ENCODE data around the gene DDA1. TPM values are rescaled to one million over a fixed set of nuclear protein-coding genes. Genes with fewer than 3 reads are reported as not detected.
A peak's percentile ranks its signal among the peaks of the same experiment; 100 is the strongest.
"Not testable (repeated sequence)": the region's sequence is repeated elsewhere in the genome, so short reads cannot be mapped to it uniquely, and the experiment has no call there.

DDA1 gene
- total RNA-seq, 4 donors from 2014 or later = 13.2 to 58.5 (median 19.9) TPM

- H3K36me3 ChIP-seq = peaks cover 0 to 52% of the 10 kb centered on the region in 2 donors
- TF ChIP-seq POLR2A (IDR thresholded peaks at IDR 0.05) (no peak), POLR2AphosphoS5 (IDR thresholded peaks at IDR 0.05) (no peak), EP300 (IDR thresholded peaks at IDR 0.05) (no peak)
- 80 to 83% methylated on average over 1 to 2 of the region's 13 CpGs for WGBS, 2 donors (ENCODE audit: low coverage in 1 of 2)
- H3K9me3 ChIP-seq = no peaks in the 10 kb centered on the region
- no peaks in the 10 kb centered on the region for H3K27me3 ChIP-seq
- peaks cover 3 to 15% (median 8%) of the 10 kb centered on the region in 3 donors for H3K4me1 ChIP-seq
- ATAC-seq = no peak
- H3K4me3 ChIP-seq = no peak overlapping the region
- no peak overlapping the region for H3K27ac ChIP-seq
Measured at GRCh38 chr19:17268754-17269153, 40.6 kb upstream of the DDA1 start.

GRCh38 chr19:17274892-17275291 is 34.5 kb upstream of the DDA1 start:
- H3K27me3 ChIP-seq, H3K27ac ChIP-seq, H3K4me3 ChIP-seq, H3K9me3 ChIP-seq, H3K4me1 ChIP-seq, ATAC-seq: not testable (repeated sequence)
- WGBS, 2 donors (ENCODE audit: low coverage in 1 of 2) = 92 to 100% methylated on average over 2 to 3 of the region's 3 CpGs
- peaks cover 0 to 100% of the 10 kb centered on the region in 2 donors for H3K36me3 ChIP-seq

- Histone ChIP-seq H3K36me3 (peaks cover 0 to 93% of the 10 kb centered on the region in 2 donors), H3K4me1 (no peaks in the 10 kb centered on the region), H3K27ac (no peak overlapping the region), H3K4me3 (no peak overlapping the region), H3K9me3 (no peaks in the 10 kb centered on the region), H3K27me3 (no peaks in the 10 kb centered on the region)
- ATAC-seq = no peak
- TF ChIP-seq POLR2AphosphoS5 (IDR thresholded peaks at IDR 0.05) = no peak
- TF ChIP-seq EP300 (IDR thresholded peaks at IDR 0.05) = no peak
- no peak for TF ChIP-seq CTCF (IDR thresholded peaks at IDR 0.05)
- 72 to 90% methylated on average over 3 to 12 of the region's 19 CpGs for WGBS, 2 donors (ENCODE audit: low coverage in 1 of 2)
Measured at GRCh38 chr19:17275441-17276175, 33.8 kb upstream of the DDA1 start.

GRCh38 chr19:17279436-17279835 is 29.9 kb upstream of the DDA1 start:
- H3K4me1 ChIP-seq = peaks cover 0 to 19% (median 17%) of the 10 kb centered on the region in 3 donors
- H3K27ac ChIP-seq = no peak overlapping the region
- ATAC-seq = no peak
- H3K36me3 ChIP-seq = peaks cover 0 to 55% of the 10 kb centered on the region in 2 donors
- no peaks in the 10 kb centered on the region for H3K9me3 ChIP-seq
- peaks cover 26% of the 10 kb centered on the region for H3K27me3 ChIP-seq
- no peak for TF ChIP-seq POLR2A (IDR thresholded peaks at IDR 0.05)
- no peak for TF ChIP-seq EP300 (IDR thresholded peaks at IDR 0.05)
- TF ChIP-seq POLR2AphosphoS5 (IDR thresholded peaks at IDR 0.05) = no peak
- no peak for TF ChIP-seq CTCF (IDR thresholded peaks at IDR 0.05)
- 49 to 100% methylated on average over 2 to 3 of the region's 3 CpGs for WGBS, 2 donors (ENCODE audit: low coverage in 1 of 2)
- no peak overlapping the region for H3K4me3 ChIP-seq

- no peaks in the 10 kb centered on the region for H3K9me3 ChIP-seq
- WGBS, 2 donors (ENCODE audit: low coverage in 1 of 2) = 0 to 25% methylated on average over 1 to 4 of the region's 75 CpGs
- TF ChIP-seq POLR2AphosphoS5 (IDR thresholded peaks at IDR 0.05) (no peak), EP300 (IDR thresholded peaks at IDR 0.05) (no peak), POLR2A (IDR thresholded peaks at IDR 0.05) (no peak), CTCF (IDR thresholded peaks at IDR 0.05) (no peak)
- H3K27me3 ChIP-seq = peaks cover 26% of the 10 kb centered on the region
- ATAC-seq = no peak
- peaks cover 0 to 32% of the 10 kb centered on the region in 2 donors for H3K36me3 ChIP-seq
- peak within 1 kb of the TSS; percentile 5 to 43 for H3K4me3 ChIP-seq
- H3K4me1 ChIP-seq = peaks cover 0 to 19% (median 17%) of the 10 kb centered on the region in 3 donors
- H3K27ac ChIP-seq = no peak within 1 kb of the TSS
Measured at GRCh38 chr19:17281391-17282304, 27.7 kb upstream of the DDA1 start, which contains the start of gene ANKLE1. Gene ANKLE1, plus strand, starts transcription at chr19:17281901. Its CDS starts 20 bp downstream, at chr19:17281921.
